Measurements from ENCODE around the gene CCDC71L.

CCDC71L gene

DNA sequence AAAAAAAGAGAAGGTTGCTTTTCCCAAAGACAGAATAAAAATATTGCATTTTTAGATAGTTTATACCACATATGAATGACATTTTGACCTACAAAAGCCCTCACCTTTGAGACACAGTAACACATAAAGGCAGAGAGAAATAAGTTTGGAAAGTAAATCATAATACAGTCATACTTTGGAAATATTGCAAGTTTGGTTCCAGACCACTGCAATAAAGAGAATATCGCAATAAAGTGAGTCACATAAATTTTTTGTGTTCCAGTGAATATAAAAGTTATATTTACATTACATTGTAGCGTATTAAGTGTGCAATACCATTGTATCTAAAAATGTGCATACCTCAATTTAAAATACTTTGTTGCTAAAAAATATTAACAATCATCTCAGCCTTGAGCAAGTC, 40.3 kb downstream of the CCDC71L start:
- DNase-seq (ENCODE audit: insufficient read length, low spot score) (no peak), FAIRE-seq (no peak)
- TF ChIP-seq, protein P1, sequence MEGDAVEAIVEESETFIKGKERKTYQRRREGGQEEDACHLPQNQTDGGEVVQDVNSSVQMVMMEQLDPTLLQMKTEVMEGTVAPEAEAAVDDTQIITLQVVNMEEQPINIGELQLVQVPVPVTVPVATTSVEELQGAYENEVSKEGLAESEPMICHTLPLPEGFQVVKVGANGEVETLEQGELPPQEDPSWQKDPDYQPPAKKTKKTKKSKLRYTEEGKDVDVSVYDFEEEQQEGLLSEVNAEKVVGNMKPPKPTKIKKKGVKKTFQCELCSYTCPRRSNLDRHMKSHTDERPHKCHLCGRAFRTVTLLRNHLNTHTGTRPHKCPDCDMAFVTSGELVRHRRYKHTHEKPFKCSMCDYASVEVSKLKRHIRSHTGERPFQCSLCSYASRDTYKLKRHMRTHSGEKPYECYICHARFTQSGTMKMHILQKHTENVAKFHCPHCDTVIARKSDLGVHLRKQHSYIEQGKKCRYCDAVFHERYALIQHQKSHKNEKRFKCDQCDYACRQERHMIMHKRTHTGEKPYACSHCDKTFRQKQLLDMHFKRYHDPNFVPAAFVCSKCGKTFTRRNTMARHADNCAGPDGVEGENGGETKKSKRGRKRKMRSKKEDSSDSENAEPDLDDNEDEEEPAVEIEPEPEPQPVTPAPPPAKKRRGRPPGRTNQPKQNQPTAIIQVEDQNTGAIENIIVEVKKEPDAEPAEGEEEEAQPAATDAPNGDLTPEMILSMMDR (IDR thresholded peaks at IDR 0.05; ENCODE audit: insufficient read depth, missing control alignments), result no peak

- TF ChIP-seq, protein P1 (IDR thresholded peaks at IDR 0.05; ENCODE audit: insufficient read depth, missing control alignments), result no peak
- FAIRE-seq (no peak), DNase-seq (ENCODE audit: insufficient read length, low spot score) (no peak)
Measured at GRCh38 chr7:106620034-106620433, 40.9 kb downstream of the CCDC71L start.

GRCh38 chr7:106619213-106619612, 41.7 kb downstream of the CCDC71L start:
- DNase-seq (ENCODE audit: insufficient read length, low spot score) (no peak), FAIRE-seq (no peak)
- TF ChIP-seq, protein P1 (IDR thresholded peaks at IDR 0.05; ENCODE audit: insufficient read depth, missing control alignments), result no peak

- TF ChIP-seq, protein P1 (IDR thresholded peaks at IDR 0.05; ENCODE audit: insufficient read depth, missing control alignments), result no peak
- FAIRE-seq (no peak), DNase-seq (ENCODE audit: insufficient read length, low spot score) (no peak)
Measured at GRCh38 chr7:106618480-106618879, 42.5 kb downstream of the CCDC71L start.

DNA sequence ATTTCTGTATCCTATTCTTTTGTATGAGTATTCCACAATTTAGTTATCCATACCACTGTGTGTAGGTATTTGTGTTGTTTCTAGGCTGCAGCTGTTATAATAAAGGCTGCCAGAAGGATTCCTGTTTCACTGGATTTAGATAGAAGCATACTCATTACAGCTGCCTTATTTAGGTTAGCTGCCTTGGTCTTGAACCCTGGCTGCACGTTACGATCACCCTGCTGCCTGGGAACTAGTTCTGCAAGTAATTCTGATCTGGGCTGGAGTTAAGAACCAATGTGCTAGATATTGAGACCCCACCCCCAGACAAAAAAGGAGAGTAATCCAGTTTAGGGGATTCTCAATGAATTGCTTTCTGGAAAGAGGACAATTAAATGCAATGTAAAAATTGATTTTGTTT, 43.1 kb downstream of the CCDC71L start:
- FAIRE-seq, result no peak
- DNase-seq (ENCODE audit: insufficient read length, low spot score), result no peak

GRCh38 chr7:106616708-106617051, 44.3 kb downstream of the CCDC71L start:
- FAIRE-seq (no peak), DNase-seq (ENCODE audit: insufficient read length, low spot score) (no peak)
- TF ChIP-seq, protein P1 (IDR thresholded peaks at IDR 0.05; ENCODE audit: insufficient read depth, missing control alignments), result no peak

More for the DNA sequence above, 43.1 kb downstream of the CCDC71L start:
- TF ChIP-seq, protein P1 (IDR thresholded peaks at IDR 0.05; ENCODE audit: insufficient read depth, missing control alignments), result no peak

DNA sequence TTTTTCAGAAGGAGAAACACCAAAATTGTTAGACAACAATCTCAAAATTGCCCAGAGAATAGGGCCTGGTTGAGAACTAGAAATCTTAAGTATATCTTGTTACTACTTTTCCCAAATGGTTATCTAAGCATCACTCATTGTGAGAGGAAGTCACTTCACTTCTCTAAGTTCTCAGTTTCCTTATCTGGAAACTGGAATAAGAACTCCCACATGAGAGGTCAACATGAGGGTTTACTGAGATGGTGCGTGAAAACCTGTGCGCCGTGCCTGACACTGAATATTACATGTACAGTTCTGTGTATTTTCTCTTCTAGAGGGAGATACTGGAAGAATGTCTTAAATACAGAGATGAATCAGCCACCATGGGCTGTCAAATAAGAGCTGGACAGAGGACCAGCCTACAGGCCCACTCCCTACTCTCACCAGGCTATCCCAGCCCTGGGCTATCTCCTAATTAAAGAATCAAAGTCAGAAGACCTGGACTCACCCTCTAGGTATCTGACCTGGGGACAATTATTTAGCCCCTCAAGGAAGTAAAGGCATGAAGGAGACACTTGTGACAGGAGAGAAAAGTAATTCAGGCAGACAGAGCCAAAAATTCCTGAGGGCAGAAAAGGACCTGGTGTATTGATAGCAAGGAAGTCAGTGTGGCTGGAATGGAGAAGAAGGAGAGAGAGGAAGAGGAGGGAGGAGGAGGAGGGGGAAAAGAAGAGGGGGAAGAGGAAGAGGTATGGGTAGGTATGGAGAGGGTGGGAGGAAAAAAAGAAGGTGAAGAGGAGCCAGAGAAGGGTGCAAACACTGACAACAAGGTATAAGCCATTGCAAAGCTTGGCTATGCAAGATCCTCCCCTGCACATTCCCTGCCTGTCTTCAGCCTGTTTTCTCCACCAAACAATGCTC, 44.9 kb downstream of the CCDC71L start:
- TF ChIP-seq, protein P1 (IDR thresholded peaks at IDR 0.05; ENCODE audit: insufficient read depth, missing control alignments), result no peak
- DNase-seq (ENCODE audit: insufficient read length, low spot score) (no peak), FAIRE-seq (no peak)
